AG09309 (cell line): ENCODE results near the gene PRRX2.

Source experiments
- DNase-seq: peaks from one replicate; pipeline ENCODE4 v3.0.0-alpha.2; 2010; ENCODE audit warnings: low read depth
- H3K4me3 ChIP-seq: 2 replicates; pipeline ENCODE4 v1.5.1; 2011; ENCODE audit warnings: mild to moderate bottlenecking, low read depth, low read length, moderate library complexity; ENCODE audit not compliant: control insufficient read depth
- CTCF ChIP-seq: IDR thresholded peaks from 2 replicates; pipeline ENCODE4 v1.5.1; 2011; ENCODE audit warnings: mild to moderate bottlenecking, low read depth, low read length, inconsistent platforms; ENCODE audit not compliant: insufficient read depth, control insufficient read depth; ENCODE audit errors: missing control alignments

PRRX2 gene

GRCh38 chr9:129724456-129725190 is 59.2 kb downstream of the PRRX2 start:
- no peak overlapping the region for H3K4me3 ChIP-seq
- DNase-seq: no peak
- no peak for TF ChIP-seq CTCF

- DNase-seq: no peak
- H3K4me3 ChIP-seq: no peak overlapping the region
- peak; percentile 4 for TF ChIP-seq CTCF
Observed at GRCh38 chr9:129725795-129726251, 60.4 kb downstream of the PRRX2 start.

- DNase-seq: no peak
- TF ChIP-seq CTCF: peak; percentile 97
- H3K4me3 ChIP-seq: no peak overlapping the region
Observed at GRCh38 chr9:129726322-129727160, 61.1 kb downstream of the PRRX2 start.

GRCh38 chr9:129728744-129729143 is 63.3 kb downstream of the PRRX2 start:
- DNase-seq: no peak
- no peak for TF ChIP-seq CTCF
- no peak overlapping the region for H3K4me3 ChIP-seq

- no peak overlapping the region for H3K4me3 ChIP-seq
- no peak for TF ChIP-seq CTCF
- DNase-seq: no peak
Observed at GRCh38 chr9:129731477-129732085, 66.1 kb downstream of the PRRX2 start.

GRCh38 chr9:129732100-129732499 is 66.7 kb downstream of the PRRX2 start:
- H3K4me3 ChIP-seq: no peak overlapping the region
- TF ChIP-seq CTCF: no peak
- DNase-seq: no peak
